H54 (cell line): ENCODE data around the gene PXDC1.
A peak's percentile ranks its signal among the peaks of the same experiment; 100 is the strongest.
"Not testable (repeated sequence)": the region's sequence is repeated elsewhere in the genome, so short reads cannot be mapped to it uniquely, and the experiment has no call there.

Experiments used
- DNase-seq: peaks from one replicate; pipeline ENCODE4 v3.0.0; 2011; ENCODE audit warnings: low spot score, mixed read lengths; ENCODE audit not compliant: insufficient read length
- FAIRE-seq: peaks from 3 replicates; lab custom pipeline; 2011; peaks lifted over from hg19 to GRCh38; lab: Jason Lieb, UNC
- POLR2A ChIP-seq: IDR thresholded peaks from 2 replicates; pipeline ENCODE4 v1.6.1; 2011; ENCODE audit warnings: low read depth, mild to moderate bottlenecking, low read length

Gene PXDC1

DNA sequence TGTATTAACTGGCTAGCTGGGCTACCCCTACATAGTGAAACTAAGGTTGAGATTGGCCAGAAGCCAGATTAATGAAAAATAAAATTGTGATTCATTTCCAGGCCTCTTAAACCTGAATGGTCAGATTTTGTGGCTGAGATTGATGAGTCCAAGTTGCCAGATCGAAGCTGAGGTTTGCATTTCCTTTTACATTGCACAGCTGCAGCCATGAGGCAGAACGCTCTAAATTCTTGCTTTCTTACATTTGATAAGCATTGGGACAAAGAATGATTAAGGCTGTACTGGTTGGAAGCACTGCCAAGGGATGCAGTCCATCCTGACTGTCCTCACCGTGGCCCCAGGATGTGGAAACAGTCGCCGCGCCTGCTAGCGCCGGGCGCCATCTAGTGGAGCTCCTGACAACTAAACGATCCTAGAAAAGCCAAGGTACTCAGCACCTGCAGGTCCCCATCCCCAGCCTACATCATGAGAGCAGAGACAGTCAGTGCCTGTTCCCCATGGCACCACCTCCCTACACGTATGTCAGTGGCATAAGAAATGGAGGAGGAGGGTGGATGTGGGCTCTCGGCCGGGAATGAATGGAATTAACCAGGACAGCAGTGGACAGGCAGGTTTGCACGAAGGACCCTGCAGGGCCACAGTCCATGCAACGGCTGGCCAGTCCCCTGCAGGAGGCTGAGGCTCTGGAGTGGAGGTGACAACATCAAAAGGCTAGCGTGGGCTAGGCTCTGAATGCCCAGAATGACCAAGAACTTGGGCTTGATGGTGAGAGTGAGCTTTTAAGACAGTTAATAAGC lies 19.0 kb downstream of the PXDC1 start:
- DNase-seq (peak; percentile 69), FAIRE-seq (no peak)
- TF ChIP-seq POLR2A, result no peak

GRCh38 chr6:3731700-3732099 lies 19.8 kb downstream of the PXDC1 start:
- DNase-seq (no peak), FAIRE-seq (no peak)
- TF ChIP-seq POLR2A, result no peak

DNA sequence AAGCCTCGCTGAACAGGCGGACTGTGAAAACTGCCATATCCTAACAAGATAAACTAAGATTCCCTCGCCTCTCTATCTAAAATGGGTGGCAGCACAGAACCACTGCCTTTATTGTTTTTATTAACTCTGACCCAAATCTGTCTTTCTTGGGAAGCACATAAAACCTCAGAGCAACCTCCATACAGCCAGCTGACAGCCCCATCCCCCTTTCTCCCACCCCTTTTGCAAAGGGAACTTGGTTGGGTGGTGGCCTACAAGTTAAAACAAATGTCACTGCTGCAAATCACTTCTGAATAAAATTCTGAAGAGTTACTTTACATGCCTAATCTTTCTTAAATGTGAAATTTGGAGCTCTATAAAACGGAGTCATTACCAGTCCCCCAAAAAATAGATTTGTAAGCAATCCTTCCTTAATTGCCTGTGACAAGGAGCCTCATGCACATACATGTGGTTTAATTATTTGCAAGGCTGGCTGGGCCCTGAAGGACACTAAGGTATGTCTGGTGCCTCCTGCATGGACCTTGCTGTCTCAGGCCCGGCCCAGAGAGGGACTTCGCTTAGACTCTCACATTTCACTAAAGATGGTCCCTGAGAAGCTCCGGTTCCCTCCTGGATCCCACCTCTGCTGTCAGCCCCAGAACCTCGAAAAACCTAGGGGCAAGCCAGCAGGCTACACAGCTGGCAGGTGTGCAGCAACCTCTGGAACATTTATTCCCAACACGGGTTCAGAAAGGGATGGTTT lies 21.7 kb downstream of the PXDC1 start:
- TF ChIP-seq POLR2A, result no peak
- FAIRE-seq (no peak), DNase-seq (no peak)

GRCh38 chr6:3727593-3728108 lies 23.9 kb downstream of the PXDC1 start:
- DNase-seq (no peak), FAIRE-seq (no peak)
- TF ChIP-seq POLR2A, result no peak

DNA sequence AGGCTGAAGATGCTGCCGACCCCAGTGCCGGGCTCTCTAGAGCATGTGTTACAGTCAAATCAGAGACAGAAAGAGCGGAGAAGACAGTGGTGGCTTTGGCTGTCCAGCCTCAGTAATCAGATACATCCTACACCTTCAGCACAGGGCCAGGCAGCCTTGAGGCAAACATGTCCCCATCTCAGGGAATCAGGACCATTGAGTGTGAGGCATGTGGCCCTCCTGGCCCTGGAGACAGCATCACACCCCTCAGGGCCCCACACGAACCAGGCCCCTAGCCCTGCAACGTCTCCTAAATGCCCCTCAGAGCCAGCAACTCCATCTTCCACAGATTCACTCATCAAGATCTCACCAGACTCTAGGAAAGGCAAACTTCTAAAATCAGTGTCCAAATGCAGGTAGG lies 24.5 kb downstream of the PXDC1 start:
- no peak for FAIRE-seq
- no peak for DNase-seq
- TF ChIP-seq POLR2A, result no peak

- DNase-seq, result no peak
- no peak for TF ChIP-seq POLR2A
- no peak for FAIRE-seq
Measured at GRCh38 chr6:3726421-3726820, 25.1 kb downstream of the PXDC1 start.

- TF ChIP-seq POLR2A, result no peak
- FAIRE-seq (no peak), DNase-seq (no peak)
Measured at GRCh38 chr6:3725145-3726047, 26.1 kb downstream of the PXDC1 start.

DNA sequence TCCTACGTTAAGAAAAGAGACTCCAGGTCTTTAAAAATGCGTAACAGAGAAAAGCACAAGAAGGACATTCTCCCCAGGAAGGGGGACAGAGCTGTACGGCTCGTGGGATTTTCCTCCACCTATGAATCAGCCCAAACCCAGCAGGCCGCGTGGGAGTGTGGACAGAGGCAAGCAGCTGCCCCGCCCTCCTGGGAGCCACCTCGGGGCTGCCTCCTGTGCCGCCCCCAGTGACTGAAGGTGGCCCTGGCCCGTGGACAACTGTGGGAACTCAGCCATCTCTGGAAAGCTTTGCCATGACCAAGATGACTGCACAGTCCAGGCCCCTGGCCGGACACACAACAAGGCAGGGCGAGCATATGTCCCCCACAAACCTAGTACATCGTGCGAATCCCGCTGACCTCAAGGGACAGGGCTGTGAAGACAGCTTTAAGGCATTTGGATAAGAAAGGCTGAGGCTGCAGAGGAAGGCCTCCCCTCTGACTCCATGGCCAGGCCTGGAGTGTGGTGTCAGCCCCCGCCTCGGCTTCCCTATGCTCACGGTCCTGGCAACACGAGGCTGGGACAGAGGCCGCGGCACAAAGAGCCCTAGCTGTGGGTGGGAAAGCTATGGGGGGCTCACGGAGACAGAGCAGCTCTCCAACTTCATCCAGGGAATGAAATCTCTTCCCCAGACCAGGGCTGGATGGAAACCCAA lies 26.9 kb downstream of the PXDC1 start:
- FAIRE-seq (no peak), DNase-seq (no peak)
- no peak for TF ChIP-seq POLR2A

DNA sequence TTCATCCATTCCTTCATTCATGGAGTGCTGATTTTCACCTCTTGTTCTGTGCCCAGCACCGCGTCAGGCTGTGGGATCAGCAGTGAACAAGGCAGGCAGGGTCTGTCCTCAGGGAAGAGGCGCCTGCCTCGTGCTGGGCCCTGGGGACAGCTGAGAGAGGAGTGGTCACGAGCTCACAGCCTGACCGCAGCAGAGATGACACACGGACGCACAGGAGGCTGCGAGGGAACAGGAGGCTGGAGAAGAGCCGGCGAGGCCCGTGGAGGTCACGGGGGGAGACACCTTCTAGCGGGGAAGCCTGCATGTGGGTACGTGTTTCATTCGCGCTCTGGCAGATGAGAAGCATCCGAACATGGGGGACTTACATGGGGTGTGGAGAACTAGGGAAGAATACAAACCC lies 27.5 kb downstream of the PXDC1 start:
- no peak for TF ChIP-seq POLR2A
- DNase-seq (no peak), FAIRE-seq (no peak)

- no peak for DNase-seq
- no peak for TF ChIP-seq POLR2A
- FAIRE-seq, result no peak
Measured at GRCh38 chr6:3723251-3723650, 28.3 kb downstream of the PXDC1 start.

- no peak for TF ChIP-seq POLR2A
- no peak for DNase-seq
- FAIRE-seq, result no peak
Measured at GRCh38 chr6:3722785-3723184, 28.7 kb downstream of the PXDC1 start.

- no peak for DNase-seq
- no peak for FAIRE-seq
- TF ChIP-seq POLR2A, result no peak
Measured at GRCh38 chr6:3721810-3722621, 29.5 kb downstream of the PXDC1 start.

GRCh38 chr6:3720770-3721169 lies 30.7 kb downstream of the PXDC1 start:
- DNase-seq, FAIRE-seq: not testable (repeated sequence)
